ENCODE results near the gene CEP112. TPM values are rescaled to one million over a fixed set of nuclear protein-coding genes. Genes with fewer than 3 reads are reported as not detected.

CEP112 gene
- total and polyA plus RNA-seq, 3 donors from 2014 or later = 50.2 to 107 (median 78.8) TPM

DNA sequence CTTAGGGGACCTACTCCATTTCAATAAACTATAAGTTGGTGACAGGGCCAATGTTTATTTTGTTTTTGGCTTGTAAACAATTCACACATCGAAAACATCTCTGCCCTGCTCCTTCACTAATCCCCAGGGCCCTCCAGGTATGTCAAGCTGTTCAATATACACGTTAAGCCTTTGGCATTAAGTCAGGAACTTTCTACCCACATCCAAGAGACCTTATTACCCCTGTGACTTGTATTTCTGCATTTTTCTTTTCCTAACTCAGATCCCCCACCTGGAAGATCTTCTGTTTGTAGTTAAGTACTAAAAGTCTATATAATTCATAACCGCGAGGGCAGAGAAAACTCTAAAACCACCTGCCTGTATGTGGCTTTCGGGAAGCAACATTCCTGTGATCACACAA, 523.7 kb downstream of the CEP112 start:
- Histone ChIP-seq H3K9me3 (no peaks in the 10 kb centered on the region), H3K27ac (no peak overlapping the region), H3K4me1 (no peaks in the 10 kb centered on the region), H3K27me3 (no peaks in the 10 kb centered on the region), H3K36me3 (ENCODE audit: low read depth, missing control alignments) (no peaks in the 10 kb centered on the region), H3K4me3 (no peak overlapping the region)
- intact Hi-C loops (cut with DNase I; ENCODE audit: low total_unique reads) = no loop called here
- 79 to 84% methylated on average over 5 of the region's 5 CpGs for WGBS, 2 donors
- TF ChIP-seq, protein P1, sequence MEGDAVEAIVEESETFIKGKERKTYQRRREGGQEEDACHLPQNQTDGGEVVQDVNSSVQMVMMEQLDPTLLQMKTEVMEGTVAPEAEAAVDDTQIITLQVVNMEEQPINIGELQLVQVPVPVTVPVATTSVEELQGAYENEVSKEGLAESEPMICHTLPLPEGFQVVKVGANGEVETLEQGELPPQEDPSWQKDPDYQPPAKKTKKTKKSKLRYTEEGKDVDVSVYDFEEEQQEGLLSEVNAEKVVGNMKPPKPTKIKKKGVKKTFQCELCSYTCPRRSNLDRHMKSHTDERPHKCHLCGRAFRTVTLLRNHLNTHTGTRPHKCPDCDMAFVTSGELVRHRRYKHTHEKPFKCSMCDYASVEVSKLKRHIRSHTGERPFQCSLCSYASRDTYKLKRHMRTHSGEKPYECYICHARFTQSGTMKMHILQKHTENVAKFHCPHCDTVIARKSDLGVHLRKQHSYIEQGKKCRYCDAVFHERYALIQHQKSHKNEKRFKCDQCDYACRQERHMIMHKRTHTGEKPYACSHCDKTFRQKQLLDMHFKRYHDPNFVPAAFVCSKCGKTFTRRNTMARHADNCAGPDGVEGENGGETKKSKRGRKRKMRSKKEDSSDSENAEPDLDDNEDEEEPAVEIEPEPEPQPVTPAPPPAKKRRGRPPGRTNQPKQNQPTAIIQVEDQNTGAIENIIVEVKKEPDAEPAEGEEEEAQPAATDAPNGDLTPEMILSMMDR (IDR thresholded peaks at IDR 0.05) = no peak
- TF ChIP-seq POLR2A (IDR thresholded peaks at IDR 0.05) = no peak
- DNase-seq = no peak

DNA sequence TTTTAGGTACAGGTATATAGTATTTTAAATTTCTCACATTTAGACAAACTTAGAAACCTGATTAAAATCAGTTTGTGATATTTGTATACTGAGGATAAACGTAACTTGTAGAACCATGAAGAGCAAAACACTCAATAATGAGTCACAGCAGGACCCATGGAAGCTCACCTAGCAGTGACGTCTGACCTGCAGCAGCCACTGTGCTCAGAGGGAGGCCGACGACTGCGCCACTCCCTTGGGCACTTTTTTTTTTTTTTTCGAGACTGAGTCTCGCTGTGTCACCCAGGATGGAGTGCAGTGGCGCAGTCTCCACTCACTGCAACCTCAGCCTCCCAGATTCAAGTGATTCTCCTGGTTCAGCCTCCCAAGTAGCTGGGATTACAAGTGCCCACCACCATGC, 524.3 kb downstream of the CEP112 start:
- no peak for DNase-seq
- no peaks in the 10 kb centered on the region for H3K4me1 ChIP-seq
- H3K4me3 ChIP-seq = no peak overlapping the region
- no peaks in the 10 kb centered on the region for H3K36me3 ChIP-seq (ENCODE audit: low read depth, missing control alignments)
- TF ChIP-seq, protein P1 (IDR thresholded peaks at IDR 0.05) = no peak
- no peak for TF ChIP-seq POLR2A (IDR thresholded peaks at IDR 0.05)
- intact Hi-C loops (cut with DNase I; ENCODE audit: low total_unique reads) = no loop called here
- H3K27me3 ChIP-seq = no peaks in the 10 kb centered on the region
- no peaks in the 10 kb centered on the region for H3K9me3 ChIP-seq
- WGBS, 2 donors = 79 to 89% methylated on average over 8 of the region's 8 CpGs
- no peak overlapping the region for H3K27ac ChIP-seq

DNA sequence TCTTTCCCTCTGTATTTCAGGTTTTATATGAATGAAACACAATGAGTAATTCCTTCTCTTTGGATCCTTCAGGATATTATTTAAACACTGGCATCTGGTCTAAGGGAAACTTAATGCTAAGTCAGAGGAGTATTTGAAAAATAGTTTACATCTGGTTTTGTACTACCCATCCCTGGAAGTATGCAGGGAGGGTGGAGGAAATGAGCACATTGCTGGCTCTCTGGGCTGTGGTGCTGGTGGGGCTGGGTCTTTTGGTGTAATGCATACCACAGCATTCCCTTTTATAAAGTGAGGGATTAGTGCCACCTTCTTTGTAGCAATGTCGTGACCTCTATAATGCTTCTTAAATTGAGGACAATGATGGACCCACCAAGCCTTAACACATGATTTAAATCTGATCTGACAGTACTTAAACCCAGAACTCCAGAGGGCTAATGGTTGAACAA, 525.0 kb downstream of the CEP112 start:
- Histone ChIP-seq H3K36me3 (ENCODE audit: low read depth, missing control alignments) (no peaks in the 10 kb centered on the region), H3K9me3 (no peaks in the 10 kb centered on the region), H3K27me3 (no peaks in the 10 kb centered on the region), H3K27ac (no peak overlapping the region), H3K4me3 (no peak overlapping the region), H3K4me1 (no peaks in the 10 kb centered on the region)
- no peak for TF ChIP-seq POLR2A (IDR thresholded peaks at IDR 0.05)
- TF ChIP-seq, protein P1 (IDR thresholded peaks at IDR 0.05) = no peak
- 100% methylated on average over 1 of the region's 1 CpG for WGBS, 2 donors
- intact Hi-C loops (cut with DNase I; ENCODE audit: low total_unique reads) = no loop called here
- no peak for DNase-seq

DNA sequence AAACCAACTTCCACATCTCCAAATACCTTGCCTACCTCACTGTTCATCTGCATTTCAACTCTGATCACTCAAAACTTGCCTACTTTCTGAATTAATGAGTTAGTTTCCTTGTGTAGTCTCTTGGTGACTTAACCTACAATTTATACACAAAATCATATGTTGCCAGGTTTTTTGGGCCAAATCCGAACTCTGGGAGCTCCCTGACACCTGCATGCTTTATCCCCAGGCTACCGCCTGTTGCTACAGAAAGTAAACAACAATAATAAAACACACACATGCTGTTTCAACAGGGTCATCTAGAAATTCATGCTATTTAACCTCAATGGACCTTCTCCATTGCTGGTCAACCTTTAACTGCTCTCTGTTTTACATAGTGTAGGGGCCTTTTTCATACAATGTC, 526.0 kb downstream of the CEP112 start:
- TF ChIP-seq, protein P1 (IDR thresholded peaks at IDR 0.05) = no peak
- no peak for TF ChIP-seq POLR2A (IDR thresholded peaks at IDR 0.05)
- no peak for DNase-seq
- H3K36me3 ChIP-seq (ENCODE audit: low read depth, missing control alignments) = no peaks in the 10 kb centered on the region
- no peak overlapping the region for H3K27ac ChIP-seq
- 94 to 97% methylated on average over 2 of the region's 2 CpGs for WGBS, 2 donors
- no peaks in the 10 kb centered on the region for H3K9me3 ChIP-seq
- H3K4me1 ChIP-seq = no peaks in the 10 kb centered on the region
- intact Hi-C loops (cut with DNase I; ENCODE audit: low total_unique reads) = no loop called here
- H3K27me3 ChIP-seq = no peaks in the 10 kb centered on the region
- H3K4me3 ChIP-seq = no peak overlapping the region

DNA sequence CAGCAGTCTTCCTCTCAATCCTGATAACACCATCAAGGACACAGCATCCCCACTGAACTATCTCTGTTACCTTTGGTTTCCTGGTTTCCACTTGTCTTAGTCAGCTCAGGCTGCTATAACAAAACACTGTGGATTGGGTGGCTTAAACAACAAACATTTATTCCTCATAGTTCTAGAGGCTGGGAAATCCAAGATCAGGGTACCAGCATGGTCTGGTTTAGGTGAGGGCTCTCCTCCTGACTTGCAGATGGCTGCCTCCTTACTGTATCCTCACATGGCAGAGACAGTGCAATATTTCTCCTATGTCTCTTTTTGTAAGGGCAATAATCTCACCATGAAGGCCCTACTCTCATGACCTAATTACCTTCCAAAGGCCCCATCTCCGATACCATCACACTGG, 527.2 kb downstream of the CEP112 start:
- no peaks in the 10 kb centered on the region for H3K9me3 ChIP-seq
- H3K4me3 ChIP-seq = no peak overlapping the region
- no peaks in the 10 kb centered on the region for H3K36me3 ChIP-seq (ENCODE audit: low read depth, missing control alignments)
- no peak overlapping the region for H3K27ac ChIP-seq
- H3K27me3 ChIP-seq = no peaks in the 10 kb centered on the region
- no peak for DNase-seq
- intact Hi-C loops (cut with DNase I; ENCODE audit: low total_unique reads) = no loop called here
- TF ChIP-seq POLR2A (IDR thresholded peaks at IDR 0.05) = no peak
- TF ChIP-seq, protein P1 (IDR thresholded peaks at IDR 0.05) = no peak
- WGBS, 2 donors = 85 to 91% methylated on average over 1 of the region's 1 CpG
- no peaks in the 10 kb centered on the region for H3K4me1 ChIP-seq

Data from testis (tissue), 3 donors.